Common myeloid progenitor, CD34-positive (primary cell): ENCODE measurements around the gene MAPKAPK2.
"Not testable (repeated sequence)": the region's sequence is repeated elsewhere in the genome, so short reads cannot be mapped to it uniquely, and the experiment has no call there.

Experiments used
- CTCF ChIA-PET: fragments of 350-600 bp; sonication (Branson Sonifier 250); formaldehyde crosslinking; loops from one replicate; lab custom pipeline; 2021; ENCODE audit warnings: antibody characterized with exemption; lab: Charles Lee
- POLR2A ChIA-PET: fragments of 350-600 bp; sonication (Branson Sonifier 250); formaldehyde crosslinking; loops from one replicate; lab custom pipeline; 2021; ENCODE audit warnings: antibody characterized with exemption; lab: Charles Lee
- DNase-seq, 3 donors: peaks; one replicate each; pipeline versions ENCODE4 v3.0.0 to v3.0.0-alpha.2; 2013
- H3K27ac ChIP-seq, 2 experiments: 1 replicate in 1 of 2; 2 replicates in 1 of 2; pipeline ENCODE4 v1.7.0; 2013; ENCODE audit warnings: inconsistent platforms in 2 of 2, low read length in 2 of 2, mild to moderate bottlenecking in 2 of 2, low read depth in 1 of 2, moderate library complexity in 1 of 2; ENCODE audit not compliant: severe bottlenecking in 2 of 2, insufficient read depth in 1 of 2, poor library complexity in 1 of 2
- H3K27me3 ChIP-seq, 5 experiments: replicated peaks in 2 of 5; 1 replicate in 3 of 5; 2 replicates in 2 of 5; pipeline versions ENCODE4 v1.6.1 to v1.7.0; 2013; ENCODE audit warnings: low read length in 4 of 5, mild to moderate bottlenecking in 2 of 5, moderate library complexity in 2 of 5, inconsistent platforms in 1 of 5; ENCODE audit not compliant: insufficient read depth in 5 of 5, control insufficient read depth in 4 of 5
- H3K36me3 ChIP-seq, 4 experiments: 1 replicate in 2 of 4; 2 replicates in 2 of 4; pipeline versions ENCODE4 v1.6.1 to v1.7.0; 2013; ENCODE audit warnings: low read length in 3 of 4, control low read depth in 1 of 4, mild to moderate bottlenecking in 1 of 4; ENCODE audit not compliant: control insufficient read depth in 4 of 4, insufficient read depth in 4 of 4
- H3K4me1 ChIP-seq, 4 experiments: 1 replicate in 3 of 4; 2 replicates in 1 of 4; pipeline versions ENCODE4 v1.6.1 to v1.7.1; 2013; ENCODE audit warnings: low read length in 3 of 4, mild to moderate bottlenecking in 3 of 4, control low read depth in 1 of 4, inconsistent platforms in 1 of 4, moderate library complexity in 1 of 4; ENCODE audit not compliant: control insufficient read depth in 4 of 4, insufficient read depth in 4 of 4; ENCODE audit errors: control extremely low read depth in 1 of 4
- H3K4me3 ChIP-seq, 7 experiments: 1 replicate in 4 of 7; 2 replicates in 3 of 7; pipeline versions ENCODE4 v1.5.1 to v1.7.0; 2013; ENCODE audit warnings: mild to moderate bottlenecking in 7 of 7, low read length in 6 of 7, moderate library complexity in 6 of 7, inconsistent platforms in 2 of 7, low read depth in 2 of 7, control low read depth in 1 of 7; ENCODE audit not compliant: insufficient read depth in 4 of 7, control insufficient read depth in 1 of 7; ENCODE audit errors: extremely low read depth in 1 of 7
- H3K9me3 ChIP-seq, 5 experiments: 1 replicate in 4 of 5; 2 replicates in 1 of 5; pipeline versions ENCODE4 v1.6.1 to v1.7.1; 2013; ENCODE audit warnings: low read length in 4 of 5, mild to moderate bottlenecking in 2 of 5, inconsistent platforms in 1 of 5, low read depth in 1 of 5, moderate library complexity in 1 of 5; ENCODE audit not compliant: control insufficient read depth in 4 of 5, insufficient read depth in 2 of 5; ENCODE audit errors: control extremely low read depth in 1 of 5
- WGBS: methylation state at CpG from one replicate; pipeline ENCODE4 v1.1.5; 2013; ENCODE audit not compliant: insufficient coverage; 5-methylcytosine and 5-hydroxymethylcytosine counted together

MAPKAPK2 gene

DNA sequence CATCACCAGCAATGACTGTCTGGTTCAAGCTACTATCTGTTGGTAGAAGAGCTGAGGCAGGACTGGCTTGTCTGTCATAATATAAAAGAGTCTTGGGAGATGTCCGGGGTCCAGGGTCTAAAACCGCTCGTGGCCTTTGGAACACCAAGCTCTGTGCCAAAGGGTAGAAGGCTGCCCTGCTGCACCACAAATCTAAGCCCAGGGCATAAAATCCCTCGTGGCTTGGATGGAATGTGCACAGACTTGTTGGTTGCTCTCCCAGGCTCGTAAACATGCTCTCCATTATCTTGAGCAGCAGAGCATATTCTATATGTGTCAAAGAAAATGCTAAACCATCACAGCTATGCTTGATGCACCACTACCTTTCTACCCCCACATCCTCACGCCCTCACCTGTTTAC, 94.2 kb downstream of the MAPKAPK2 start:
- DNase-seq, H3K9me3 ChIP-seq, H3K36me3 ChIP-seq, H3K27ac ChIP-seq, H3K27me3 ChIP-seq, POLR2A ChIA-PET, H3K4me3 ChIP-seq: not testable (repeated sequence)
- WGBS: 95% methylated on average over 4 of the region's 6 CpGs
- peaks cover 12 to 59% (median 28%) of the 10 kb centered on the region in 4 experiments for H3K4me1 ChIP-seq
- CTCF ChIA-PET: interaction anchor here (1.5 to 1.9 kb wide), 2 partner anchors 10 to 13 kb away, joined by 4 to 5 read pairs; no protein-coding TSS in a partner anchor

DNA sequence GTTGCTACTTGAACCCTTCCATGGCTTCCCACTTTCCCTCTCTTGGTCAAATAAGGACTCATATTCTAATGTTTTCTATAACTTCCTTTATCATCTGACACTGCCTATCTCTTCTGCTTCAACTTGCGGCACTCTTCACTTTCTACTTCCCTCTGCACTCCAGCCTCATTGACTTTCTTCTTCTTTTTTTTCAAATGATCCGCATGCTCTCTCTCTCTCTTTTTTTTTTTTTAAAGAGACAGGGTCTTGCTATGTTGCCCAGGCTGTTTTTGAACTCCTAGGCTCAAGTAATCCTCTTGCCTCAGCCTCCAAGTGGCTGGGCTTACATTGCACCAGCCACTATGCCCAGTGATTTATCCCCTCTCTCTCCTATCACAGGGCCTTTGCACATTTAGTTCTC, 94.9 kb downstream of the MAPKAPK2 start:
- H3K4me3 ChIP-seq: no peak overlapping the region
- no peaks in the 10 kb centered on the region for H3K27me3 ChIP-seq
- peaks cover 12 to 59% (median 26%) of the 10 kb centered on the region in 4 experiments for H3K4me1 ChIP-seq
- CTCF ChIA-PET: no interaction called here
- 0% methylated on average over 2 of the region's 2 CpGs for whole genome bisulfite sequencing
- H3K9me3 ChIP-seq: no peaks in the 10 kb centered on the region
- POLR2A ChIA-PET: no interaction called here
- peak in 2 of 3 donors; percentile 51 to 59 for DNase-seq
- H3K27ac ChIP-seq: no peak overlapping the region
- H3K36me3 ChIP-seq: no peaks in the 10 kb centered on the region

DNA sequence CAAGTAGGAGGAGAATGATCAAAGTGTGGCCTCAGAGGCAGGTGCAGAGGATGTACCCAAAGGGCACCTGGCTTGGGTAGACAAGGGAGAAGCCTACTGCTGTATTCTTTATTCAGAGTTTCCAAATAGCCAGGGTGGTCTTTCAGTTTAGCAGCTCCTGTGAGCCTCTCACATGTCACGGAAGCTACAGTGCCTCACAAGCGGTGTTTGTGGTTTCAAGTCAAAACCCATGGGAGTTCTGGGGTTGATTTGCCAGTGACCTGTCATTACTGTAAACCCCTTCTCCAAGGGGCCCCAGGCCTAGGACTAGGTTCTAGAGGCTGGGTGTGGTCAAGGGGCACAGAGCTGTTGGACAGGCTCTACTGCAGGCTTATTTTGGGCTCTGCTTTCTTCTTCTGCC, 97.7 kb downstream of the MAPKAPK2 start:
- POLR2A ChIA-PET: no interaction called here
- H3K27ac ChIP-seq: no peak overlapping the region
- H3K27me3 ChIP-seq: no peaks in the 10 kb centered on the region
- peak; percentile 51 to 80 (median 75) for DNase-seq
- no peaks in the 10 kb centered on the region for H3K9me3 ChIP-seq
- H3K36me3 ChIP-seq: no peaks in the 10 kb centered on the region
- no CpG with 5 or more reads among the region's 2 CpGs for WGBS
- peak overlapping the region in 4 of 7 experiments; percentile 13 to 38 (median 23) for H3K4me3 ChIP-seq
- CTCF ChIA-PET: interaction anchor here (0.7 to 2.4 kb wide), 4 partner anchors 10 to 47 kb away, joined by 3 to 5 read pairs (median 4); partner anchors contain the start of gene IL10
- peaks cover 12 to 64% (median 26%) of the 10 kb centered on the region in 4 experiments for H3K4me1 ChIP-seq

DNA sequence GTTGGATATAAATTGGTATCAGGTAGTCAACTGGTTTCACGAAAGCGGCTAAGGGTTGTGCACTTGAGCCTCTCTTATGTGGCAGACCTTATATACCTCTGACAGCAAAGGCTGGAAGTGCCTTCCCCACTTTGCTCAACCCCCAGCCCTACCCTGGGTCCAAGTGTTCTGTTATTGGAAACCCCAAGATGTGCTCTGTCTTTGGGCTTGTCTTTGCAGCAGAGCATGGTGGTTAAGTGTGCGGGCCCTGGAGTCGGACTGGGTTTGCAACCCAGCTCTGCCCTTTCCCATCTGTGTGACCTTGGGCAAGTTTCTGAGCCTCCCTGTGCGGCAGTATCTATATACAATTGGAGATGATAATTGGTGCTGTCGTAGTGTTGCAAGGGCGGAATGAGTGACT, 98.8 kb downstream of the MAPKAPK2 start:
- DNase-seq: no peak
- H3K27ac ChIP-seq: no peak overlapping the region
- ChIA-PET POLR2A (no interaction called here), CTCF (interaction anchor here (1.0 to 2.4 kb wide), 6 partner anchors 12 to 125 kb away, joined by 3 to 6 read pairs (median 3); no protein-coding TSS in a partner anchor)
- peaks cover 12 to 68% (median 26%) of the 10 kb centered on the region in 4 experiments for H3K4me1 ChIP-seq
- no peak overlapping the region for H3K4me3 ChIP-seq
- no peaks in the 10 kb centered on the region for H3K36me3 ChIP-seq
- 98% methylated on average over 6 of the region's 7 CpGs for WGBS
- H3K9me3 ChIP-seq: no peaks in the 10 kb centered on the region
- H3K27me3 ChIP-seq: no peaks in the 10 kb centered on the region
